Smooth muscle cell of the brain vasculature (primary cell): ENCODE measurements around the gene AKIRIN2.

Experiments
- DNase-seq: peaks from one replicate; pipeline ENCODE4 v3.0.0-alpha.2; 2012; ENCODE audit warnings: low read depth, low spot score

Gene AKIRIN2

DNA sequence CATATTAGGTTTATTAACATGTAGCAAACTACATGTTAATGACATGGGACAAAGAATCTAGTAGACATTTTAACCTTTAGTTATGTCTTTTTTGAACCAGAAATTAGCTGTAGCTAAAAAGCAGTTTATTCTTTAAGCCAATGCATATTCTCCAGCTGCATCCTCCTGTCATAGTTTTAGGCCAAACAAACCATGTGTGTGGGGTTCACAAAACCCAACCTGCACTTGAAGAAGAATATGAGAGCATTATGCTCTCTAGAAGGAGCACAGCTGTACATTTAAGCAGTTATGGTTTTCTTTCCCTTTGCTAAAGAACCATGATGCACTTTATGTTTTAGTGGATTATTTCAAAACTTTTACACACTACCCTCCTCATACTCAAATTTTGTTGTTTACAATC, 46.2 kb downstream of the AKIRIN2 start:
- DNase-seq = no peak

DNA sequence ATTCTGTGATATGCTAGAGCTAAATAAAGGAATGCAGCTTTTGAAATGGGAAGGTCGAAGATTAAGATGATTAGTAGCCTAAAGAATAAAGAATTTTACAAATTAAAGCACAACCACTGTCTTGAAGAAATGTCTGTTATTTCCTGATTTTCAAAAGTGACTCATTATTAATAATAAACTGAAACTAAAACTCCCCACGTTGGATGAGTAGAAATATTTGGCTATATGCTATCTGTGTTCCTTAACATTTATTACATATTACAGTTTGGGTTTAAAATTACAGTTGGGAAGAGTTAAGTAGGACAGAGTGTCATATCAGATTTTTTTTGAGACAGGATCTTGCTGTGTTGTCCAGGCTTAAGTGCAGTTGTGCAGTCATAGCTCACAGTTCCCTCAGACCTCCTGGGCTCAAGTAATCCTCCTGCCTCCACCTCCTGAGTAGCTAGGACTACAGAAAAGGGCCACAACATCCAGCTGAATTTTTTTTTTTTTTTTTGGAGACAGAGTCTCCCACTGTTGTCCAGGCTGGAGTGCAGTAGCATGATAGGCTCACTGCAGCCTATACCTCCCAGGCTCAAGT, 47.1 kb downstream of the AKIRIN2 start:
- no peak for DNase-seq

DNA sequence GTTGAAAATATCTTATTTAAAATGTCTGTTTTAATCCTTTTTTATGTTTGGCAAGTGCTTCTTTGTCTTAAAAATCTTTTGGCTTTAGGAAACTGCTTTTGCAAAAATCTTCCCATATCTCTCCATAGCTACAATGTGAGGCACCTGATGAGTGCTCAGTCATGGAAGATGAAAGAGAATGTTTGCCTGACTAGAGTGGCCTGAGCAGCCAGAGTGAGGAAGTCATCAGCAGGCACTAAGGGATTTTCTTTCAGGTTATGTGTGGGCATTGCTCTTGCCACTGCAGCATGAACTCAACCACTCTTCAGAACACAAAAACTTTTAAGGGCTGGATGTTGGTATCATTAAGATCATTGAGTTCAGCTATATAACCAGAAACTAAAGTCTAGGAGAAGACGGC, 47.9 kb downstream of the AKIRIN2 start:
- DNase-seq = no peak

DNA sequence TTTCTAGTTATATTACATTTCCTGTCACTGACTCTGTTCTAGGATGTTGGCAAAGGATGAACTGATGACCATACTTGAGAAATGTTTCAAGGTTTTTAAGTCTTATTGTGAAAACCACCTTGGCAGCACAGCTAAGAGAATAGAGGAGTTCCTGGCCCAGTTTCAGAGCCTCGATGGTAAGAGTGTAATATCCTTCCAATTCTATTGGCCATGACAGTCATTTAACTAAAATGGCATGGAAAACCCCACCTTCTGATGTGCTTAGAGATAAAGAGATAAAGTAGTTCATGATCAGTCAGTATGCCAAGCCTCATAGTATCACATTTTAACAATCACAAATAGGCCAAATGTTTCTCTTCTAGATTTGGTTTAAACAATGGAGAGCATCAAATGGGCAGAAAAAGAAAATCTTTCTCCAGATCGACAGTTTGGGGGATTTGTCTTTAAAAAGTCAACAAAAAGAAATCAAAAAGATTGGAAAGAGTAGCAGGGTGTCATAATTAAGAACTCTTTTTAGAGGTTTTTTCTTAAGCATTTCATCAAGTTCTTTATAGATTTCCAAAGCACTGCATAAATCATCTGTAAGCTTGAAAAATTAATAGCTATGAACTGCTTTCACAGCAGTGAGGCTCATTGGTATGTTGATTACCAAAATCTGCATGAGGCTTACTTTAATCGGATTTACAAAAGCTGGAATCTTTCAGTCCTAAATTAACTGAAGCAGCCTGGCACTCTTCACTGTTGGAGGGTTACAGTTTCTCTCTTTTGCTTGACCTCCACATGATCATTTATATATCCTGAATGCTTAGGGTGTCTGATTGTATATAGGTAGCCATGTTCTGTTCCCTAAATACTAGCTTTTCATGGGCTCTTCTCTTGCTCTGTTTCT, 48.7 kb downstream of the AKIRIN2 start:
- no peak for DNase-seq

DNA sequence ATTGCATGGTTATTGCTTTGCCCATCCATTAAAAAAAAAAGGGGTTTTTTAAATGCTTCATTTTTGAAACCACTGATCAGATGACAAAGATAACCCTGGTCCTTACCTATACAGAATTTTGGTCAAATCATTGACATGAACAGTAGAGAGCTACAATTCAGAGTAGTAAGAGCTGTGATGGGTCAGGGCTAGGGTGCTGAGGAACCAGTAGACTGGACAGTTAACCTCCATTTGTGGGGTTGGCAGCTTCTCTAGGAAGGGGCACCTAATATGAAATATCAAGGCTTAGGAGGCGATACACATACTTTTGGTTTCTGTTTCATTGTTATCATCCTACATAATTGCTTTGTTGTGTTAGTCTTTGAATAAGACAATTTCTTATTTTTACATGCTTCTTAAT, 57.0 kb downstream of the AKIRIN2 start:
- DNase-seq = no peak

DNA sequence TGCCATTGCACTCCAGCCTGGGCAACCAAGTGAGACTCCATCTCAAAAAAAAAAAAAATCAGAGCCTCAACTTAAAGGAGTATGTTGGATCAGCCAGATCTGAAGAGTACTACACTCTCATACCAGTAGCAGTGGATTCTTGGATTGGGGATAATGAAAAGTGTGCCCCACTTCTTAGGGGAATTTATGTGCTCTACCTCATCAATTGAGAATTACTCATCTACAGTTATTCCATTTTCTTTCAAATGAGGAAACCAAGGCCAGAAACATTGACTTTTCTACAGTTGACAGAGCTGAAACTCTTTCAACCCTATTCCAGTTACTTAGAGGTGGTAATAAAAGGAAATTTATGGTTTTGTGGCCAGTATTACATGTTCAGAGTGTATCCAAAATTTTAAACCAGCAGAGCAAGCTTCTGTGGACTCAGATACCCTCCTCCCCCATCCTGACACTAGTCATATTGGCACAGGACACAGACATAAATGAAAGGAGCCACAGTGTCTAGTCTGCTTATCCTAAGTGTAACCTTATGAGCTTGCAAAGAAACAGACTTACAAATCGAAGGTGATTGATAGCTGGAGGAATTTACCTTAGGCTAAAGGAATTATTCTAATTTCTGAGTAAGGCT, 60.9 kb downstream of the AKIRIN2 start:
- no peak for DNase-seq

DNA sequence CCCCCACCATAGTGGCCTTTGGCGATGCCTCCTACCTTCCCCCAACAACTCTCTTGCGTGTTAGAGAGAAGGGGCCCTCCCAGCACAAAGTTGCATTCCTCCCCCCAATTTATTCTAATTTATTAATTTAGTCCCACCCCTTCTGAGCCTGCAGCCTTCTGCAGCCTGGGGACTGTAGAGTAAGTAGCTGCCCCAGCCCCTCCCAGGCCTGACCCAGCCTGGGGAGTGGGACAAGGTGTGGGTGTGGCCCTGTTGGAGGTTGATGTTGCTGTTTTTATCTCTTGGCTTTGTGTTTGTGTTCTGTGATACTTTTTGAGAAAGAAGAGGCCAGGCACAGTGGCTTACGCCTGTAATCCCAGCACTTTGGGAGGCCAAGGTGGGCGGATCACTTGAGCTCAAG, 62.7 kb downstream of the AKIRIN2 start:
- no peak for DNase-seq

DNA sequence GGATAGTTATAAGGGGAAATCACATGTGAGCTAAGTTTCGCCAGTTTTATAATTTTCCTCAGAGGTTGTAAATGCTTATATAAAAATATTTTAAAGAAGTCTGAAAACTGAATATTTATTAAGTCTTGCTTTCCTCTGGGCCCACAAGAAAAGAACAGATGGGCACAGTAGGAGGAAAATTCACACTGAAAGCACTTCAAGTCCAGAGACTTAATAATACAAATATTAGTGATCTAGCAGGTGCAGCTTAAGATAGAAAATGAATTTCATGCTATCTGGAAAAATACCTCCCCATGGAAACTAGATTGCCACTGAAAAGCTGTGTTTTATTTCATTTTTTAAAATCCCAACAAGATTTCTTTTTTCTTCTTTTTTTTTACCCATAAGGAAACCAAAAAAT, 64.9 kb downstream of the AKIRIN2 start:
- DNase-seq = no peak

DNA sequence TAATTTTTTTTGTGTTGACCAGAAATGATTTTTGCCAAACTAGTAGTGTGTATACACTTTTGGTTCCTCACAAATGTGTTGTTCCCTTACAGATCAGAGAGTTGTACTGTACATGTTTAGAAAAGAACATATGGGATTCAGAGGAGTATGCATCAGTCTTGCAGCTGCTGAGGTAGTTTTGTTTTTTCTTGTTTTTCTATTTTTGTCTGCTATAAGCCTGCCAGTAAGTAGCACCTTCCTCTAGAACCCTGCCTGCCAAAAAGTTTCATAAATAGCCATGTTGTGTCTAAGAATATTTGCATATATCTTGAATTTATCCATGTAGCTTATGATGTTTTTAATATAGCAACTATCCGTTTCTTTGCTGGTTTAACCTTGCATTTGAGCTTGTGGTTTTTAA, 65.7 kb downstream of the AKIRIN2 start:
- DNase-seq = no peak

DNA sequence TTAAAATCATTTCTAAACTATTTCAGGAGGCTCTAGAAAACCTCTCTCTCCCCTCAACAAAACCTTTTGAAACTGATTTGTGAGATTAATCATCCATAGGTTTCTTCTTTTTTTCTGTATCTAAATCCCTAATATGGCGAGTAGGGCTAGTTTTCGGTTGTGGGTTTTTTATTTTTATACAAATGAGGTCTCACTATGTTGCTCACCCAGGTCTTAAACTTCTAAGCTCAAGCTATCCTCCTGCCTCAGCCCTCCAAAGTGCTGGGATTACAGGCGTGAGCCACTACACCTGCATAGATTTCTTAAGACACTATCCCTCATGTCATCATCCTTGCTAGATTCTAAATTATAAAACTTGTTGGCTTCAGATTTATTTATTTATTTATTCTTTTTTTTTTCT, 68.2 kb downstream of the AKIRIN2 start:
- no peak for DNase-seq

DNA sequence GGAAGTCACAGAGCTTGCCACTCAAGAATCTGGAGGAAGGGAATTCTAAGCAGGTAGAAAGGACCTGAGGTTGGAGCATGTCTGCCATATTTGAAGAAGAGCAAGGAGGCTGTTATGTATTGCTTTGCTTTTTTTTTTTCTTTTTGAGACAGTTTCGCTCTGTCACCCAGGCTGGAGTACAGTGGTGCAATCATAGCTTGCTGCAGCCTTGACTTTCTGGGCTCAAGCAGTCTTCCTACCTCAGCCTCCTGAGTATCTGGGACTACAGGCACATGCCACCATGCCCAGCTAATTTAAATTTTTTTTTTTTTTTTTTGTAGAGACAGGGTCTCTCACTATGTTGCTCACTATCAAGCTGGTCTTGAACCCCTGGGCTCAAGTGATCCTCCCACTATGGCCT, 71.3 kb downstream of the AKIRIN2 start:
- DNase-seq = no peak

DNA sequence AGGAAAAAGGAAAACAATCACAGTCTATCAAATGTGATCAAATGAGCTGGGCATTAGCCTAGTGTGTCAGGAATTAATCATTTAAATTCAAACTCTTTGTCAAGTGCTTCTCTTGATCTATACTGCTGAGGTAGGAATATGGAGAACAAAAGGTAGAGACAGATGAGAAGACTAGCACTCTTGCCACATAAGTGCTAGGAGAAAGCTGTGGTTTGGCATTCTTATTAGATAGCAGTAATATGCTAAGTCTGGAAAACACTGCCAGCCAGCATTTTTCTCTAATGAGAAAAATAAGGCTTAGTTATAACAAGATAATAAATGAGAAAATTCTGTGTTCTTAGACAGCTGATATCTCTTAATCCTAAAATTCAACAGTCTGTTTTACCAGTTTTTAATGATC, 73.2 kb downstream of the AKIRIN2 start:
- DNase-seq = no peak

DNA sequence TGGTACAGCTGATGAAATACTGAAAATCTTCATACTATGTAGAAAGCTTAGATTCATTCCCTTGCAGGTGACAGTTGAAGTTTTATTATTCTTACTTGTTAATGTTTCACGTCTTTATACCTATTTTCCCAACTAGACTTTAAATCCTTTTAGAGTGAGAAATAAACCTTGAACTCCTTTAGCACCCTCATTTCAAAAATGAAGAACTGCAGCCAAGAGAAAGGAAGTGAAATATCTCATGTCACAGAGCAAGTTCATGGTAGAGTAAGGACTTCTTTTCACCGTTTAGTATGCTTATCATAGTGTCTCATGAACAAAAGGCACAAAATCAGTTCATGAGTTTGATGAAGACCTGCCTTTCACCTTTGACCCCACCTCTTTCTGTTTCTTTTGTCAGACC, 73.6 kb downstream of the AKIRIN2 start:
- DNase-seq = no peak
